HUDEP-2 (cell line): Measurements from ENCODE around the gene KRTAP12-2.
"Not testable (repeated sequence)": the region's sequence is repeated elsewhere in the genome, so short reads cannot be mapped to it uniquely, and the experiment has no call there.

Experiments used
- DNase-seq, 76 experiments: peaks; one replicate each; lab custom pipeline; 2025; ENCODE audit not compliant: unreplicated experiment in 76 of 76; lab: John Stamatoyannopoulos, UW

The KRTAP12-2 gene

GRCh38 chr21:44686000-44686781 is 19.5 kb upstream of the KRTAP12-2 start:
- no peak for DNase-seq

- DNase-seq = peak in 1 of 76 experiments; percentile 8
Observed at GRCh38 chr21:44685050-44685449, 18.3 kb upstream of the KRTAP12-2 start.

DNA sequence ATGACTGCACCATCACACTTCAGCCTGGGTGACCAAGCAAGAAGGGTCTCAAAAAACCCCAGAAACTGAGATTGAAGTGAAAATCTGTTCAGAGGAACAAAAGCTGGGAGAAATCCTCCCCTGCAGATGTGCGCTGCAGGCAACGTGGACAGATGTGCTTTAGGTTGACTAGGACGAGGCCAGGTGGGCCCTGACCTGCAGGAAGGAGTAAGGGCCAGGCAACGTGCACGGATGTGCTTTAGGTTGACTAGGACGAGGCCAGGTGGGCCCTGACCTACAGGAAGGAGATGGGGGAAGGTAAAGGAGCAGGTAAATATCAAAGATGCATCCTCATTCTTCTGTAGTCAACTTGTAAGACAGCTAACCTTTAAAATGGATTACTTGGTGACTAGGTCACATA is 17.8 kb upstream of the KRTAP12-2 start:
- DNase-seq = no peak

GRCh38 chr21:44684077-44684476 is 17.4 kb upstream of the KRTAP12-2 start:
- no peak for DNase-seq

DNA sequence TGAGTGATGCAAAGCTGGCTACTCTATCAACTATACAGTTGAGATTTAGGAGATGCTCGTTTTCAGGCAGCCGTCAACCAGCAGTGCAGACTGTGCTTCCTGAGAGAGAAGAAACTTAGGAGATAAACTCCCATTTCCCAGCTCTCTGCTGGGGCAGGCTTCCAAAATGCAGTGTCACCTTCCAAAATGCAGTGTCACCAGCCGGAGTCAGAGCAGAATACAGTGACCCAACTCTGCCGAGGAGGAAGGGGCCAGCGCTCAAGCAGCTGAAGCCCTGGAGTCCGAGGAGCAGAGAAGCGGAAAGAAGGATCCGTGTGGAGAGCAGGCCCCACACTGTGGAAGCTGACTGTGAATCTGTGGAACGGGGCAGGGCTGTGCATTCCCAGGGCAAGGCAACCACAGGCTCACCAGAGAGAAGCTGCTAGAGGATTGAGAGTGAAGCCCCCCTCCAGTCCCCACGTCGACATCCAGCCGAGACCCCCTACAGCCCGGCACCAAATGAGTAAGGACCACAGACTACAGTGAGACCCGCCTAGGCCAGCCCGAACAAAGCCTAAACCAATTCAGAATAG is 15.9 kb upstream of the KRTAP12-2 start:
- DNase-seq = no peak

DNA sequence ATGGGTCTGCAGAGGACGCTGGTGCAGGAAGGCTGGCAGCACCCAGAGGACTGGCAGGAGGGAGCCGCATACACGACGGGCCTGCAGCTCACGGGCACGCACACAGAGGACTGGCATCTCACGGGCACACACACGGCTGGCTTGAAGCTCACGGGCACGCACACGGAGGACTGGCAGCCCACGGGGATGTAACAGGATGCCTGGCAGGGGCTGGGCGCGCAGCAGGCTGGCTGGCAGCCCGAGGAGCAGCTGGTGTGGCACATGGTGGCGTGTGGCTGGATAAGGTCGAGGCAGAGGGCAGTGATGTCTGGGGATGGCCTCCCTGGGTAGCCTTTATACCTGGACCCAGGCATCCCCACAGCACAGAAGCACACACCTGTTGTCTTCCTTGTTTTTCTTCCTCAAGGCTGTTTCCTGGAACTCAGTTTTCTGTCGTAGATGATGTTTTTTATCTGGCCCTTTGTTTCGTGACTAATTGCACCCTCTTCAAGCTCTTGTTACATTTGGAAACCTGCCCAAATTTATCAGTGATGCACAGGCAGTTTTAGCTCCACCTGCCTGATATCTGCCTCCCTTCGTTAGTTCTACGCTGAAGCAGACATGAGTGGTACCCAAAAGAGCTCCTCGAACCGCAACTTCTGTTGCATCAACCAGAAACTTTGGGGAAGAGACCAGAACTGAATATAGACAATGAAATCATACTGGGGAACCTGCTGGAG is 15.3 kb upstream of the KRTAP12-2 start, which contains the start of gene KRTAP12-1:
Gene KRTAP12-1, minus strand, starts transcription at position 303 of the 719 bp plus-strand sequence. Its CDS starts 40 bp downstream, at position 263.
- DNase-seq = peak in 7 of 76 experiments; percentile 5 to 31 (median 6)

GRCh38 chr21:44681152-44681551 is 14.4 kb upstream of the KRTAP12-2 start:
- no peak for DNase-seq

DNA sequence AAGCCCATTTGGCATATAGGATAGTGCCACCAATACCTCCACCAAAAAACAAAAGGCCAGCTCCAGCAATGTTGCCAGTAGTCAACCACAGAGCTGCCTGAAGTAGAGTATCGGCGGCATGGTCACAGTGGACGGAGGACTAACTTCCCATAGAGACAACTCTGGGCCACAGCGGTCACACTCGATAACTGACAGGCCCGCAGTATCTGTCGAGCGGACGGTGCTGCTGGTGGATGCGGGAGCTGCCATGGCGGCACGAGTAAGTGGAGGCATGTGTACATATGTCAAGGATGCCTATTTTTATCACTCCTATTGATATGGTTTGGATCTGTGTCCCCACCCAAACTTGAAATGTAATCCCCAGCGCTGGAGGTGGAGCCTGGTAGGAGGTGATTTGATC is 11.2 kb upstream of the KRTAP12-2 start:
- DNase-seq = no peak

- no peak for DNase-seq
Observed at GRCh38 chr21:44671911-44672310, 5.2 kb upstream of the KRTAP12-2 start.

DNA sequence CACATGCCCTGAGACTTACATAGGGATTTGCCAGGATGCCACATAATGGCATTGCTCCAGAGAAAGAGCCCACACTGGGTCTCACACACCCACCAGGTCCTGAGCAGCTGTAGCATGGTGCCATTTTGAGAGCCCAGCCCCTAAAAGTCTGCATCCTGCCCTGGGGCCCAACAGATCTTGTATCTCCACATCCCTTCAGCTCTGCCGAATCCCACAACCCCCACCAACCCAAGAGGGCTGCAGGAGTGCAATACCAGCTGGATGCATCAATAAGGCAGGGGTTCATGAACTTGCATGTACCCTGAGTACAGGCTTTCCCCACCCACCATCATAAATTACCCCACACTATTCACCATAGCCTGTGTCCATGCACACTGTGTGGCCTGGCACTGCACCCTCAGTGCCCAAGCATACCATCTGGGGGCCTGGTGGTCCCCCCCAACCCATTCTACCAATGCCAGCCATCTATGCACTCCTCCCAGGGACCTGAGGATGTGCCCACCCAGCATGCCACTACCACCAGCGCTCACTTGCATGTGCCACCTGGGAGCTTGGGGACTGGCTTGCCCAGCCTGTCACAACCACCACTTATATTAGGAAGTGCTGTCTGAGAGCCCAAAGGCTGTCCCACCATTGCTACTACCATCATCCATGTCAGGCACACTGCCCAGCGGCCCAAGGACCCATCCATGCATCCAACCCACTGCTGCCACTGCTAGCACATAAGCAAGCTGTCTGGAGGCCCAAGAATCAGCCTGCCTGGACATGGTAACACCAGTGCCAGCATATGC is 4.1 kb upstream of the KRTAP12-2 start:
- DNase-seq = no peak

GRCh38 chr21:44667612-44668011 is 885 bp upstream of the KRTAP12-2 start:
- no peak for DNase-seq

GRCh38 chr21:44664691-44665090 is 2.0 kb downstream of the KRTAP12-2 start:
- no peak for DNase-seq

- not testable (repeated sequence) for DNase-seq
Observed at GRCh38 chr21:44661567-44661966, 5.2 kb downstream of the KRTAP12-2 start.

- no peak for DNase-seq
Observed at GRCh38 chr21:44658913-44659595, 7.7 kb downstream of the KRTAP12-2 start.

DNA sequence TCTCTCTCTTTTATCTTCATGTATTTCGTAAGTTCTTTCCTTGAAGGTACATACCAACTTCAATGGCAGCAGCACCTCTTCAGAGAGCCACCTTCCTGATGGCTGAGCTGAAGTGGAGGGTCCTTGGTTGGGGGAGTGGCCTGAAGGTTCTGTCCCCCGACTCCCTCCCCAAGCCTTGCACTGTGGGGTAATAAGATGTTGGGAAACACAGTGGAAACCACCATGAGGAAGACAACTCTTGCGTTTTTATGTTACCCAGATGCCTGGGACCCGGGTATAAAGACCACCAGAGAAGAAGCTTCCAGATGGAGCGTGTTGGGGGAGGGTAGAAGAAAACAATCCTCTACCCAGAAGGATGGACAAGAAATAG is 8.2 kb downstream of the KRTAP12-2 start:
- no peak for DNase-seq

GRCh38 chr21:44657635-44658540 is 8.8 kb downstream of the KRTAP12-2 start, which contains the start of gene KRTAP12-3:
Gene KRTAP12-3, plus strand, starts transcription at chr21:44657932. Its CDS starts 48 bp downstream, at chr21:44657980.
- DNase-seq = no peak

DNA sequence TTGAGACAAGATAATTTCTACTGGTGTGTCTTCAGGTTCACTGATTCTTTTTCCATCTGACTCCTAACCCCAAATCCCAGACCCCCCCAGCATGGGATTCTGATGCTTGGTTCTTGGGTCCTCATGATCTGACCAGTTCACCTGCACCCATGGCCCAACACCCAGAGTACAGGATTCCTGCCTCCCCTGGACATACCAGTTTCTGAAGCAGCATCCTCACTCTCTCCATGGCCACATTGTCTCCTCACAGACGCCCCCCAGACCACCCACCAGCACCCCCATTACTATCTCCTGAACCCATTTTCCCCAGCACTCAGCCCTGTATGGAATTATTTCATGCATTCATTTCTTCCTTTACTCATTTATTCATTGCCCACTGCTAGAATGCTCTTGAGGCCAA is 9.9 kb downstream of the KRTAP12-2 start:
- no peak for DNase-seq

GRCh38 chr21:44654576-44655175 is 12.1 kb downstream of the KRTAP12-2 start, which contains the start of gene KRTAP12-4:
Gene KRTAP12-4, minus strand, starts transcription at chr21:44654659. Its CDS starts 45 bp downstream, at chr21:44654614.
- DNase-seq = no peak
